GM12878 (cell line): ENCODE results near the gene NISCH. TPM values are rescaled to one million over a fixed set of nuclear protein-coding genes. Genes with fewer than 3 reads are reported as not detected.

ENCODE experiments used
- ATAC-seq: fragments of 200-7000 bp; cut with Tn5 transposase; 3 replicates; pipeline ENCODE4 v1.9.1; 2020; ENCODE audit warnings: mild to moderate bottlenecking, moderate library complexity
- BruUV-seq: library from RNA; stranded (reverse); fragments of 400-500 nt; replicated peaks from 2 replicates; lab custom pipeline; 2021; lab: Mats Ljungman, UMichigan
- CTCF ChIA-PET: fragments of 300-600 bp; sonication (Branson Sonifier 250); formaldehyde crosslinking; extraction: SDS; loops from one replicate; lab custom pipeline; 2021; ENCODE audit warnings: inconsistent platforms; lab: Yijun Ruan, JAX
- POLR2A ChIA-PET: fragments of 350-600 bp; formaldehyde crosslinking; extraction: SDS; loops from one replicate; lab custom pipeline; 2021; ENCODE audit warnings: inconsistent platforms; lab: Charles Lee
- RAD21 ChIA-PET: fragments of 300-600 bp; sonication (Branson Sonifier 250); formaldehyde crosslinking; loops from one replicate; lab custom pipeline; 2023; ENCODE audit warnings: antibody characterized with exemption; ENCODE audit not compliant: unreplicated experiment; lab: Charles Lee
- SMC1A ChIA-PET: fragments of 300-600 bp; sonication (Branson Sonifier 250); formaldehyde crosslinking; loops from one replicate; lab custom pipeline; 2023; ENCODE audit not compliant: unreplicated experiment, uncharacterized antibody; lab: Charles Lee
- DNase-seq: peaks from one replicate; pipeline ENCODE4 v3.0.0-alpha.2; 2011; ENCODE audit warnings: low read depth, low spot score
- FAIRE-seq: peaks from 3 replicates; lab custom pipeline; 2011; peaks lifted over from hg19 to GRCh38; lab: Jason Lieb, UNC
- H2AFZ ChIP-seq: 2 replicates; pipeline ENCODE4 v1.6.0; 2011; ENCODE audit warnings: low read depth, low read length, control low read depth; ENCODE audit not compliant: control insufficient read depth
- H3K27ac ChIP-seq: 2 replicates; pipeline ENCODE4 v1.5.1; 2011; ENCODE audit warnings: control low read depth; ENCODE audit not compliant: control insufficient read depth, insufficient read depth
- H3K27me3 ChIP-seq, 2 experiments: replicated peaks in 1 of 2; 2 replicates each; pipeline versions ENCODE4 v1.6.0 to v1.6.1; 2011; ENCODE audit warnings: low read length in 1 of 2; ENCODE audit not compliant: control insufficient read depth in 2 of 2, insufficient read depth in 2 of 2
- H3K36me3 ChIP-seq, 2 experiments: 2 replicates each; pipeline ENCODE4 v1.5.1; 2011; ENCODE audit warnings: low read length in 1 of 2; ENCODE audit not compliant: control insufficient read depth in 2 of 2, insufficient read depth in 2 of 2
- H3K4me1 ChIP-seq: 2 replicates; pipeline ENCODE4 v1.6.1; 2011; ENCODE audit warnings: mild to moderate bottlenecking, low read length, moderate library complexity, mixed read lengths; ENCODE audit not compliant: control insufficient read depth, insufficient read depth
- H3K4me2 ChIP-seq: 2 replicates; pipeline ENCODE4 v1.6.0; 2011; ENCODE audit warnings: control low read depth; ENCODE audit not compliant: control insufficient read depth, insufficient read depth
- H3K4me3 ChIP-seq: fragments of 200-600 bp; sonication (generic); 2 replicates; pipeline ENCODE4 v1.5.1; 2016
- H3K79me2 ChIP-seq: 2 replicates; pipeline ENCODE4 v1.6.0; 2011; ENCODE audit warnings: low read length; ENCODE audit not compliant: control insufficient read depth, insufficient read depth
- H3K9ac ChIP-seq: 2 replicates; pipeline ENCODE4 v1.8.0; 2011; ENCODE audit warnings: low read length, control low read depth, mixed read lengths; ENCODE audit not compliant: control insufficient read depth, insufficient read depth
- H3K9me3 ChIP-seq: replicated peaks from 3 replicates; pipeline ENCODE4 v1.5.1; 2011; ENCODE audit warnings: mild to moderate bottlenecking, low read length; ENCODE audit not compliant: control insufficient read depth, insufficient read depth
- H4K20me1 ChIP-seq: 2 replicates; pipeline ENCODE4 v1.6.0; 2011; ENCODE audit not compliant: control insufficient read depth, insufficient read depth
- ASH2L ChIP-seq: fragments of 300-600, 200-600 bp; sonication (generic); IDR thresholded peaks from 2 replicates; pipeline ENCODE4 v1.6.1; 2017; ENCODE audit warnings: low read depth, mild to moderate bottlenecking, borderline replicate concordance
- BACH1 ChIP-seq: fragments of 450-650 bp; IDR thresholded peaks from 2 replicates; pipeline ENCODE4 v1.6.1; 2017; ENCODE audit warnings: mild to moderate bottlenecking, borderline replicate concordance
- BHLHE40 ChIP-seq, 2 experiments: fragments of 450-650 bp in 1 of 2; IDR thresholded peaks; 2 replicates each; pipeline ENCODE4 v1.6.1; 2011 to 2017; ENCODE audit warnings: low read depth in 2 of 2, borderline replicate concordance in 1 of 2, improper control_type of control experiment in 1 of 2, low read length in 1 of 2, mild to moderate bottlenecking in 1 of 2
- BMI1 ChIP-seq: fragments of 450-650 bp; IDR thresholded peaks from 2 replicates; pipeline ENCODE4 v1.6.1; 2016; ENCODE audit warnings: mild to moderate bottlenecking, moderate library complexity, borderline replicate concordance
- CBX5 ChIP-seq: sonication (generic); IDR thresholded peaks from 2 replicates; pipeline ENCODE4 v1.6.1; 2016; ENCODE audit warnings: low read depth, moderate library complexity, mild to moderate bottlenecking, inconsistent platforms
- DPF2 ChIP-seq: fragments of 450-650 bp; IDR thresholded peaks from 2 replicates; pipeline ENCODE4 v1.6.1; 2017; ENCODE audit warnings: mild to moderate bottlenecking
- HCFC1 ChIP-seq: fragments of 150-350 bp; IDR thresholded peaks from 2 replicates; pipeline ENCODE4 v1.6.1; 2014; ENCODE audit warnings: low read length
- MXI1 ChIP-seq: fragments of 150-350 bp; IDR thresholded peaks from 2 replicates; pipeline ENCODE4 v1.6.1; 2011; ENCODE audit warnings: low read depth, mild to moderate bottlenecking, inconsistent platforms, low read length, improper control_type of control experiment
- NR2C2 ChIP-seq: IDR thresholded peaks from 2 replicates; pipeline ENCODE4 v1.6.1; 2011; ENCODE audit warnings: borderline replicate concordance, low read depth; ENCODE audit not compliant: control insufficient read depth, insufficient read length
- RELB ChIP-seq: fragments of 450-650 bp; IDR thresholded peaks from 2 replicates; pipeline ENCODE4 v1.6.1; 2017; ENCODE audit warnings: low read depth, mild to moderate bottlenecking, moderate library complexity
- SMC3 ChIP-seq: IDR thresholded peaks from 2 replicates; pipeline ENCODE4 v1.6.1; 2011; ENCODE audit warnings: low read length, improper control_type of control experiment, borderline replicate concordance
- ZNF274 ChIP-seq: IDR thresholded peaks from one replicate; pipeline ENCODE4 v1.8.0; 2011; ENCODE audit not compliant: insufficient read length, insufficient read depth
- WGBS: methylation state at CpG from one replicate; pipeline ENCODE4 v1.1.6; 2016; ENCODE audit warnings: low lambda C conversion rate; ENCODE audit not compliant: insufficient replicate concordance, insufficient coverage; ENCODE audit errors: missing lambda C conversion rate; 5-methylcytosine and 5-hydroxymethylcytosine counted together
- in situ Hi-C: fragments of 300-500 bp; cut with MboI; formaldehyde crosslinking; loops from 9 replicates; pipeline ENCODE4 v1.14.3; 2018; ENCODE audit warnings: mixed read lengths
- intact Hi-C: fragments of 100-400 bp; cut with micrococcal nuclease; formaldehyde crosslinking; loops from one replicate; pipeline ENCODE4 v1.14.2; 2022; ENCODE audit not compliant: unreplicated experiment
- polyA plus RNA-seq, 11 experiments: library from polyadenylated mRNA; depleted of rRNA in 4 of 11; unstranded in 6 of 11; stranded (reverse) in 5 of 11; fragments of >200 nt; fragmentation: Nextera tagmentation in 4 of 11; fragmentation: Illumina TruSeq in 1 of 11; extraction: Ambion mirVana in 4 of 11; extraction: Trizol in 1 of 11; gene quantifications; 1 replicate in 1 of 11; 2 replicates in 10 of 11; pipeline versions ENCODE4 v1.2.1 to v1.2.3, GENCODE V29; 2011 to 2016; ENCODE audit warnings: inconsistent platforms in 2 of 11, missing spikeins in 2 of 11, low read depth in 1 of 11
- total RNA-seq, 4 experiments: library from RNA; depleted of rRNA in 3 of 4; stranded (reverse); fragments of >200 nt in 3 of 4; fragmentation: Illumina TruSeq in 1 of 4; extraction: Trizol in 1 of 4; gene quantifications; 2 replicates each; pipeline versions ENCODE4 v1.2.1 to v1.2.3, GENCODE V29; 2013 to 2021
- TF ChIP-seq, protein P1 (sequence below): fragments of 450-650 bp; conservative IDR thresholded peaks from 2 replicates; pipeline ENCODE4 v1.6.1; 2017; ENCODE audit warnings: mild to moderate bottlenecking, moderate library complexity

The NISCH gene
- total and polyA plus RNA-seq, 10 of the 15 experiments (the other 5 are each of a cell fraction or from before 2014, with no cell fraction given) = 0.76 to 52.5 (median 24.6) TPM

- no peak for DNase-seq
- Histone ChIP-seq H3K9ac (no peak overlapping the region), H3K27me3 (no peaks in the 10 kb centered on the region; a peak in 1 of 4 replicates)
- TF ChIP-seq NR2C2 (no peak), BHLHE40 (IDR thresholded peaks at IDR 0.05; ENCODE audit: borderline replicate concordance in 1 of 2, low read depth in 2 of 2, low read length in 1 of 2) (no peak), BMI1 (no peak), CBX5 (no peak), HCFC1 (no peak), MXI1 (no peak), ZNF274 (no peak), BACH1 (no peak), RELB (no peak), DPF2 (no peak), ASH2L (no peak), SMC3 (no peak)
- TF ChIP-seq, protein P1, sequence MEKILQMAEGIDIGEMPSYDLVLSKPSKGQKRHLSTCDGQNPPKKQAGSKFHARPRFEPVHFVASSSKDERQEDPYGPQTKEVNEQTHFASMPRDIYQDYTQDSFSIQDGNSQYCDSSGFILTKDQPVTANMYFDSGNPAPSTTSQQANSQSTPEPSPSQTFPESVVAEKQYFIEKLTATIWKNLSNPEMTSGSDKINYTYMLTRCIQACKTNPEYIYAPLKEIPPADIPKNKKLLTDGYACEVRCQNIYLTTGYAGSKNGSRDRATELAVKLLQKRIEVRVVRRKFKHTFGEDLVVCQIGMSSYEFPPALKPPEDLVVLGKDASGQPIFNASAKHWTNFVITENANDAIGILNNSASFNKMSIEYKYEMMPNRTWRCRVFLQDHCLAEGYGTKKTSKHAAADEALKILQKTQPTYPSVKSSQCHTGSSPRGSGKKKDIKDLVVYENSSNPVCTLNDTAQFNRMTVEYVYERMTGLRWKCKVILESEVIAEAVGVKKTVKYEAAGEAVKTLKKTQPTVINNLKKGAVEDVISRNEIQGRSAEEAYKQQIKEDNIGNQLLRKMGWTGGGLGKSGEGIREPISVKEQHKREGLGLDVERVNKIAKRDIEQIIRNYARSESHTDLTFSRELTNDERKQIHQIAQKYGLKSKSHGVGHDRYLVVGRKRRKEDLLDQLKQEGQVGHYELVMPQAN = no peak
- TF ChIP-seq, all 136 proteins: peak for 0
- ChIA-PET SMC1A (interaction anchor here (0.7 kb wide), 1 partner anchor 151 kb away, joined by 3 read pairs; no protein-coding TSS in a partner anchor), POLR2A (no interaction called here), CTCF (interaction anchor here (0.7 kb wide), 1 partner anchor 45 kb away, joined by 3 read pairs; no protein-coding TSS in a partner anchor), RAD21 (no interaction called here)
- WGBS = 59% methylated on average over 22 of the region's 22 CpGs
- Histone ChIP-seq H2AFZ (no peak overlapping the region), H3K4me1 (no peaks in the 10 kb centered on the region), H3K27ac (no peak overlapping the region), H4K20me1 (no peaks in the 10 kb centered on the region), H3K9me3 (no peaks in the 10 kb centered on the region), H3K36me3 (peaks cover 0 to 2% of the 10 kb centered on the region in 2 experiments; a peak in 2 of 4 replicates), H3K4me3 (no peak overlapping the region), H3K4me2 (no peak overlapping the region), H3K79me2 (no peaks in the 10 kb centered on the region)
- in situ Hi-C loops (no loop called here), intact Hi-C loops (no loop called here)
- no TSS peak for BruUV-seq
- no peak for FAIRE-seq
- no peak for ATAC-seq
Observed at GRCh38 chr3:52519445-52520140, 64.2 kb downstream of the NISCH start.
